ENCODE data around the gene GAPDHS.

GAPDHS gene

DNA sequence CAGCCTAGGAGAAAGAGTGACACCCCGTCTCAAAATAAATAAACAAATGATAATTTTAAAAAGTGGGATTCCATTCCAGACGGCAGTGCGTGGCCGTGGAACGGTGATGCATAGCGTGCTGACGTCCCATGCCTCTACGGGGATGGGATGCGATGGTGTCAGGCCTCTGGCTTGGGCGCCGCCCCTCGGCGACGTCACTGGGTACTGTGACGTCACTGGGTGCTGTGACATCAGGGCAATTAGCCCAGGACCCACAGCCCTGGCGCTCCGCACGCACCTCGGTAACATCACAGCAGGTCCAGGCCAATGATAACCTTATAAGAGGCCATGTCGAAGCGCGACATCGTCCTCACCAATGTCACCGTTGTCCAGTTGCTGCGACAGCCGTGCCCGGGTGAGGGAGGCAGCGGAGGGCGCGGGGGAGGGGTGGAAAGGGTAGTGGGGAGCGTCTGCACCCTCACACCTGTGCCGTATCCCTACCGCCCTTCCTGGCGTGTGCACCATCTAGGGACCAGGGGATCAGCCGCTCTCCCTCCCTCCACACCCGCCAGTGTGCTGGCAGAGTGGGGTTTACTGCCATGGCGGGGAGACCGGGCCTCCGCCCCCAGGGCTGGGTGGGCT, at the start of gene GAPDHS:
Gene GAPDHS, plus strand, starts transcription at position 256 of the 621 bp plus-strand sequence. Its CDS starts 72 bp downstream, at position 328.
- DNase-seq (ENCODE audit: low spot score), result no peak

DNA sequence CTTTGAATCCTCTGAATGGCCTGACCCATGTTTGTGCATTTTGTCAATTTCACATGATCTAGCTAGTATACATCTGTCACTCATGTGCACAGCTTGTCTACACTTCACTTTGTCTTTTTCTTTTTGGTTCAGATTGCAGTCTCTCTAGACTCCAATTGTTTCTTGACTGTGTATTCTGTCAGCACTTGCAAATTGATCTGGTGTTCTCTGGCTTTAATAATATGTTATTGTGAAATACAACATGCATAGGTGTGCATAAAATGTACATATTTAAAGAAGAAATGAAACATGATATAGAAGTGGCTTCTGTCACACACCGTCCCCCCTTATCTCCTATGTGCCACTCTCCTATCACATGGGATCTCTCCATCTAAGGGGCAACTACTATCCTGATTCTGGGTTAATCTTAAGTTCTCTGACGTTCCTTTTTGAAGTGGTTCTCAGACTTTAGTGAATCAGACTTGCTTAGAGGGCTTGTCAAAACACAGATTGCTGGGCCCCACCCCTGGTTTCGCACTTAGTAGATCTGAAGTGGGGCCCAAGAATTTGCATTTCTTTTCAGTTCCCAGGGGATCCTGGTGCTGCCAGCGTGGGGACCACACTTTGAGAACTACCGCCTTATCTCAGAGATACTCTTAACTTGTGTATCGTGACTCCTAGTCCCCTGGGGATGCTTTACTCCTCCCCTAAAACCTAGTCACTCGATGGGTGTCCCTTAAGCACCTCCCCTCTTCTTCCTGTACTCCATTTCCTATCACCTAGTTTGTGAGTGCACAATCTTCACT, 48.8 kb upstream of the GAPDHS start:
- DNase-seq (ENCODE audit: low spot score), result no peak

DNA sequence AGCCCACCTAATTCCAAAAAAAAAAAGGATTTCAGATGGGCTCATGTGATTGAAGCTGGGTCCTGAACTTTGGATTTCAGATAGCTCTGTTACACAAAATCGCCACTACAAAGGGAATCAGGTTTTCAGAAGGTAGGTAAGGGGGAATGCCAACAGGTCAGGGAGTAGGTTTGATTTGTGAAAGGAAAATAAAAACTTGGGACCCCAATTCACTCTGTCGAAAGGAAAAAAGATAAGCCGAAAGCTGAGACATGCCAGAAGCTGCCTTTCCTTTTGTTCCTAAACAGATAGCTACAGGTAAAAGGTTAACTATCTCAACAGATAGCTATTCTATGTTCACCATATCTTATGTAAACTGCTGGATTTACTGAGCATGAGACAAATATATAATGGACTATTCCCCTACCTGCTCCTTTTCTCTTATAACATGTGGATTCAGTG, 47.0 kb upstream of the GAPDHS start:
- no peak for DNase-seq (ENCODE audit: low spot score)

DNA sequence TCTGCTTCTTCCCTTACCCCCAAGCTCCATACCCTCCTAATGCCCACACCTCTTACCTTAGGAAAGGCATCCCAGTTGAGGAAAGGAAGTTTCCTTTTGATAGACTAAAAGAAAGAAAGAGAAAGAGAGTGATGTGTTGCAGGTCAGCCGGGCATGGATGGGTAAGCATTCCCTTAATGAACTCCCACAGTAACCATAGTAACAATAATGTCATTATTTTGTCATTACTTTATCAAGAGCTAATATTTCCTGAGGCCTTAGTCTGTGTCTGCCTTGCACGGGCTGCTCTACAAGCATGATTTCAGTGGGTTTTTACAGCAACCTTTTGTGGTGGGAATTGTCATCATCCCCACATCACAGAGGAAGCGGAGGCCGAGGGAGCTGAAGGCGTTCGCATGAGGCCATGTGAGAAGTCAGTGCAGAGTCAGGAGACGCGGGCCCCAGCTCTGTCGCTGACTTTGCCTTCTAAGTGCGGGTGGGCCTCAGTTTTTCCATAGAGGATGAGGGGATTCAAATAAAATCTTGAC, 45.5 kb upstream of the GAPDHS start:
- DNase-seq (ENCODE audit: low spot score), result no peak

DNA sequence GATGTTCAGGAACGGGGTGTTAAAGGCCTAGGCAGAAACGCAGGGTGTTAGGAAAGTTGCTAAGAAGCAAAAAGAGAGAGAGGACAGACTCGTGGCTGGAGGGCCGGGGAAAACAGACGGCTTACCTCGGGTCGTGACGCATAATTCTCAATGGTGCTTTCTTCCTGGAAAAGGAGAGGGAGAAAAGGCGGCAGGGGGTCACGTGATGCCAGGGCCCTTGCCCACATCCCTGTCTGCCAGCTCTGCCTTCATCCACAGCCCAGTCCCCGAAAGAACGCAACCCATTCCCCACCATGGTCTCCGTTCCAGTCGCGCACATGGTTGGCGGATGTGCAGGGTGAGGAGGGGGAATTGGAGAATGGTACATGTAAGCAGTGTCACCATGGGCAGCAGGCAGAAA, 44.6 kb upstream of the GAPDHS start:
- DNase-seq (ENCODE audit: low spot score), result no peak

DNA sequence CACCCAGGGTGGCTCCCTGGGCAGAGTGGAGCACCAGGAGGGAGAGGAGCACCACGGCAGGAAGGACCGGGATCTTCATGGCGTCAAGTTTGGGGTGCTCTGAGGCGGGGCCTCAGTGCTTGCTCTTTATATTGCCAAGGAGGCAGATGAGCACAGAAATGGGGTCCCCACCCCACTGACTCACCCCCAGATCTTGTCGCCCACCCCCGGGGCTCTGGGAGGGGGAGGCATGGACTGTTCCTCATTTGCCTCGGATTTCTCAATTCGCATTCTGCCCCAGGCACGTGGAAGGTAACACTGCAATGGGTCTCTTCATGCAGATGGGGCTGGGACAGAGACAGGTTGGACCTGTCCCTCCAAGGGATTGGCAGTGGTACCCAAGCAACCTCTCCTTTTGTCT, 42.9 kb upstream of the GAPDHS start, which contains the start of gene KRTDAP:
Gene KRTDAP, minus strand, starts transcription at position 101 of the 400 bp plus-strand sequence. Its CDS starts 22 bp downstream, at position 79.
- DNase-seq (ENCODE audit: low spot score), result no peak

DNA sequence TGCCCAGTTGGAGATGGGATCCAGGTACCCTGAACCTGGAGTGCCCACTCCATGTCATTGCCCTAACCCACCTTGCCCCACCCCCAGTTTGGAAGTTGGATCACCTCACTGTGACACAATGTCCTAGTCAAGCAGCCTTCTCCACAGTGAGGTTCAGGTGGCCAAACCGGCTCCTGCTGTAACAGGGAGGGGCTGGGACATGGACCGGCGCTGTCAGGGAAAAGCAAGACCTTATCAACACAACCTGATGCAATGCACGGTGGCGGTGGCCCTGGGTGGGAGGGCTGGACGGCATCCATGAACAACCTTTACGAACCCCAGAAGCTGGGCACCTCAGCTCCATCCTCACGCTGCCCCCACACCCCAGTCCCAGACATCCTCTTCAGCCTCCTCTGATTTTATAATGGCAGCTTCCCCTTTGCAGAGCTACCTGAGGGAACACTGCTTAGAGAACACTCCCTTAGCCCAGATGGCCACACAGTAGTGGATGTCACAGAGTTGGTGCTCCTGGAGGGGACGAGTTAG, 41.4 kb upstream of the GAPDHS start:
- no peak for DNase-seq (ENCODE audit: low spot score)

DNA sequence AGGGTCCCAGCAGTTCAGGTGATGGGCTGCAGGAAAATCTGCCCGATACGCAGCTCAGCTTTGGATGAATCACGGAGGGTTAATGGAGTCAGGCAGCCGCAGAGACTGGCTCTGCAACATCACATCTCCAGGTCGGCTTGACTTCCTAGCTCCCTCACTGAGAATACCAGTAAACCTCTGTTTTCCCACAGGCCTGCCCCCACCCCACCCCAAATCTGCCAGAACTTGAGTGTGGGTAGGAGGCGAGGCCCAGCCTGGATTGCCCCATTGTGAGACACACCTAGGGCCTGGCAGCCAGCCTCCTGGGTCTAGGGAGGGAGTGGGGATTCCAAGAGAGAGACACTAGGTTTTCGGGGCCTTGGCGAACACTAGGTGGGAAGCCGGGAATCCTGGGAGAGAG, 39.3 kb upstream of the GAPDHS start:
- DNase-seq (ENCODE audit: low spot score), result no peak

DNA sequence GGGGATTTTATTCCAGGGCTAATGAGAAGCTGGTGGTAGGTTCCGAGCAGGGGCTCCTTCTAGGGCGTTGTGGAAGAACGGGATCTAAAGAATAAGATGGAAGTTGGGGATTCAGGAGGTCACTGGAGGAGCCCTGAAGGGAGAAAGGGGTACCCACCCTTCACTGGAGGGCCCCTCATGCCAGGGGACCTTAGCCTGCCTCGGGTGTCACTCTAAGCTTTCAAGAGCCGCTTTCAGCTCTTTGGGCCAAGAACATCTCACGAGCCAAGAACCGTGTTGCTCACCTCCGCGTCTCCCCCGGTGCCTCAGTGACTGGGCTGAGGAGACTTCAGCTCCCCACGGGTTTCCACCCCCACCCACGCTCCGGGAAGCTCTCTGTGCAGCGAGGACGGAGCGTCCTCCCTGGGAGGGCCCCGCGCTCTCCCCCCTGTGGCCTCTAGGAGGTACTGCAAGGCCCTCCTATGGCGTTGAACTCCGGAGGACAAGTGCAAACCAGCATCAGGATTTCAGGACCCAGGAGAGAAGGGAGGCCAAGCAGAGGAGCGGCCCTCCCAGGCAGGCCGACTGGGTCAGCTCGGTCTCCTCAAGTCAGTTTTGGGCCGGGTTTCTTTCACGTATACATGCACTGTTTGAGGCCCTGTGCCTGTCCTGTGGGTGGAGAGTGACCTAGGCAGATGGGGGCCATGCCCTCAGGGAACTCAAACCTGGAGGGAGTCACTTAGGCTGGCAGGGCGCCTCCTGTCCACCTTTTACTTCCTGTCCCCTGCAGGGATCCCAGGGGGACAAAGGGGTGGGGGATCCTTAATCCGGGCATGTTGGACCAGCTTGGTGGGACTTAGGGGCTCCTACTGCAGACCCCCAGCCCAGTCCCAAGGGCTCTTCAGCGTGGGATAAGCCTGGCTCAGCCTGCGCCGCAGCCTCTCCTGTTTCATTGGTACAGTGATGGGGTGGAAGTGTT, 37.9 kb upstream of the GAPDHS start:
- DNase-seq (ENCODE audit: low spot score), result peak; percentile 31

DNA sequence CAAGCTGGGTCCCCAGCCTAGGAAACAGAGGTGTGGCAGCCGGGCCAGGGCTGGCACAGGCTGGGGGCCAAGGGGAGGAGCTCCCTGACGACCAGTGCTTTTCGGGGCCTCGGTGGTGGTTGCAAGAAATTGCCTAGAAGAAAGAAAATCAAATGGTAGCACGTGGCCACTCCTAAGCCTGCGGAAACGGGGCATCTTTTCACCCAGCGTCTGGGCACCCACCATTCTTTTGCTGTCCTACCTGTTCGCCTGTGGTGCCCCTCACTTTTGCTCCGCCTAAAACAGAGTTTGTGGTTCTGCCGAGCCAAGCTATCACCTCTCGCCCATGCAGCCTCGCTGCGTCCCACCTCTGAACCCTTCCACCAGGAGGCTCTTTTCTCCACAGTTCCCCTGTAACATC, 35.9 kb upstream of the GAPDHS start:
- no peak for DNase-seq (ENCODE audit: low spot score)

DNA sequence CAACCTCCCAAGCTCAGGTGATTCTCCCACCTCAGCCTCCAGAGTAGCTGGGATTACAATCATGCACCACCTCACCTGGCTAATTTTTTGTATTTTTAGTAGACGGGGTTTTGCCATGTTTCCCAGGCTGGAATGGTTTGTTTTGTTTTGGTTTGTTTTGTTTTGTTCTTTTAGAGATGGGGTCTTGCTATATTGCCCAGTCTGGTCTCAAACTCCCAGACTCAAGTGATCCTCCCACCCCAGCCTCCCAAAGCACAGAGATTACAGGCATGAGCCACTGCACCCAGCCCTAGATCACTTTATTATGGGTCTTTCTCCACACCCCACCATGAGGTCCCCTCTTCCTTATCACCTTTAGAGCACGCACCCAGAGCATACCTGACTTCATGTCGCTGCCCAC, 35.0 kb upstream of the GAPDHS start:
- DNase-seq (ENCODE audit: low spot score), result no peak

DNA sequence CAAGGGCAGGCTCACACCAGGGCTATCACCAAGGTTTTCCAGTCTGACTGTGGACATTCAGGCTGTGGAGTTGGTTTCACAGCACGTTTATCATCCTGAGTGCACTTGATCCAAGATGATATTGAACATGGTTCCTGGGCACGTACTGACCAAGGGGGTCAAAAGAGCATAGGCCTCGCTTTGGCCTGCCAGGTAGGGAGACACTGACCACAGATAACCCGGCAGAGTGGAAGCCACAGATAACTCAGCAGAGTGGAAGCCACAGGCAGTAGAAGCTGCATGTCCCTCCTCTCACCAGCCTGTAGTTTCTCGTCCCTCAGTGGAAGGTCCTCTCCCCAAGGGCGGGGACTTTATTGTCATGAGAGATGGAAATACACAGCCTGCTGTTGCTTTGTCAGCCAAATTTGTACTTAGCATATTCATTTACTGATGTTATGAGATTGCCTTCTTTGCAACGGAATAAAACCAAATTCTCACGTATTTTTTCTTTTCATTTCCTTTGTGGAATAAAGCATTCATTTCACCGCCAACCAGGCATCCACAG, 34.2 kb upstream of the GAPDHS start:
- DNase-seq (ENCODE audit: low spot score), result no peak

DNA sequence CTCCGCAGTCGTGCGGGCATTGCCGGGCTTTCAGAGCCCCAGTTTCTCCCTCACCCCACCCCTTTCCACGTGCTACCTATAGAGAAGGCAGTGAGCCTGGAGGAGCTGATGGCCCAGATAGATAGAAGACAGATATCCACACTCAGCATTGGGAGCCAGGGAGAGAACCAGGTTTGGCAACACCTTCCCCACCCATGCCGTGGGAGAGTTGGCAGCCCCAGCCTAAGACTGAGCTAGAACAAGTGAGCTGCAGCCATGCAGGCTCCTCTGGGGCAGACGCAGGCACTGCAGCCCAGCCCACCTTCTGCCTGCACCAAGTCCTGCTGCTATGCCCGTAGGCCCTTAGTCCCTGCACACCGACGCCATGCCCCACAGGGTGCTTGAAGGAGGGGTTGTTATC, 32.6 kb upstream of the GAPDHS start:
- no peak for DNase-seq (ENCODE audit: low spot score)

DNA sequence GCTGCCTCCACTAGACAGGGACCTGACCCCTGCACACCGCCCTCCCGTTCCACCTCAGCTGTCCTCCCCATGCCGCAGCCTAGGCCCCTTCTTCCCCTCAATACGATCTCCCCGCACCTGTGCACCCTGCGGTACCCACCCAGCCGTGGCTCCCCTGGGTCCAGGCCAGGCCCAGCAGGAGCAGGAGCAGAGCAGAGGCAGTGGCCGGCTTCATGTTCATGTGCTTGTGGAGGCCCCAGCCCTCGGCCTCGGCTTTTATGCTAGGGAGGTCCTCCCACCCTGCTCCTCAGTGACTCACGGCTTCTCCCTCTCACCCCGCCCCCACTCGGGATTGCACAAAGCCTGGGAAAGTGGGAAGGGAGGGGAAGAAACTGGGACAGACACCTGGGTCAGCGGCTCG, 31.6 kb upstream of the GAPDHS start:
- no peak for DNase-seq (ENCODE audit: low spot score)

DNA sequence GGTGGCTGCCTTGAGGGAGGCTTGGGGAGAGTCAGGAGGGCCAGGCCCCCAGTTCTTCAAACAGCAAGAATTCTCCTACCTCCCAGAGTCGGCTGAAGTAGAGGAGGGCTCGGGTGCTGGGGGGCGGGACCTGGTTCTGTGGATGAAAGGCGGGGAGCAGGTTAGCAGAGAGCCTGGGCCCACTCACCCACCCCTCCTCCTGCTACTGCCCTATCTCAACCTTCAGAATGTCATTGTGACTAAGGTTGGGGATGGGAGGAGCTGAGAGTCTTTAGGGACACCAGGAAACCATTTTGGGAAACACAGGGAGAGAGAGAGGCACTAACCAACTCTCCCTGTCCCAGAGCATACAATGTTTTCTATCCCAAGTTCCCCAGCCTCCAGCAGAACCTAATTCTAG, 30.5 kb upstream of the GAPDHS start:
- DNase-seq (ENCODE audit: low spot score), result no peak

DNA sequence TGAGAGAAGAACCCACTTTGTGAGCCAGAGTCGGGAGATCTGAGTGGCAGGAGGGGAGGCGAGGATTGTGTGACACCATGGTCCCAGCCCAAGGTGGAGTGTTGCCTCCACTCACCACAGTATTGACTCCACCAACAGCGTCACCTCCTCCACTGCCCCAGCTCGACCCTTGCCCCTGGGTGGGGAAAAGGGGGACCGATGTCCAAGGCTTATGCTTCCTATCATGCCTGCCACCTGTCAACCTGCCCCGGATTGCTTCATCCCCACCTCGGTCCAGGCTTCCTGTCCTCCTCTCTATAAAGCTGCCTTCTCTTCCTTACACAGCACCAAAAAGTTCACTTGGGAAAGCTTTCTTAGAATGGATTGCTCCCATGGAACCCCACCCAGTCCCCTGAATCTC, 27.2 kb upstream of the GAPDHS start:
- no peak for DNase-seq (ENCODE audit: low spot score)

DNA sequence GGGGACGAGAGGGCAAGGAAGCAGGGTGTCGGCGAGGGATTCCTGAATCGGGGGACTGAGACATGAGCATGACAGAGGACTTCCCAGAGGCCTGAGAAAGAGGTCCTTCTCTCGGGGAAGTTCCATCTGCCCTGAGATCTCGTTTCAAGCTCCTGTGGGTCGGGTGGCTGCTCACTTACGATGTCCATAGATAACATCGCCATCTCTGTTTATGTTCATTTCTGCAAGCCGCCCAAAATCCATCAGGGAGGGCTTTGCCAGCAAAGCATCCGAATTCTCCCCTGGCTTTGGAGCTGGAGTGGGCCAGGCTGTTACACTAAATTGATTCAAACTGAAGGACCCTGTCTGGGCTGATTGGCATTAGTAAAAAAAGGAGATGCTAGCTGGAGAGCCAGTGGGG, 25.7 kb upstream of the GAPDHS start:
- DNase-seq (ENCODE audit: low spot score), result no peak

DNA sequence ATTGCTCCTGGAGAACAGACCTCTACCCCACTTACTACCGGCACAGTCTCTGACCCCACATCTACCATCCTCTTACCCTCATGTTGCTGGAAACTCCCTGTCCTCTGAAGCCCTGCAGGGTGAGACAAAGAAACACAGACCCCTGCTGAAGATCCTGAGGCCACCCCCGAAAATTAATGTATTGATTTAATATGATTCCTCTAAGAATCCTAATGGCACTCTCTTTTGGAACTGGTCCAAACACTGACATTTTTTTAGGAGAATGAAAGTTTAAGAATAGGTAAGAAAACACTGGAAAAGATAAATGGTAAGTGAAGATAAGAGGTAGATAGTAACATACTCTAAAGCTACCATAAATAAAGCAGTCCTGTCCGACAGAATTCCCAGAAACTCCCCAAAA, 25.1 kb upstream of the GAPDHS start:
- DNase-seq (ENCODE audit: low spot score), result no peak

DNA sequence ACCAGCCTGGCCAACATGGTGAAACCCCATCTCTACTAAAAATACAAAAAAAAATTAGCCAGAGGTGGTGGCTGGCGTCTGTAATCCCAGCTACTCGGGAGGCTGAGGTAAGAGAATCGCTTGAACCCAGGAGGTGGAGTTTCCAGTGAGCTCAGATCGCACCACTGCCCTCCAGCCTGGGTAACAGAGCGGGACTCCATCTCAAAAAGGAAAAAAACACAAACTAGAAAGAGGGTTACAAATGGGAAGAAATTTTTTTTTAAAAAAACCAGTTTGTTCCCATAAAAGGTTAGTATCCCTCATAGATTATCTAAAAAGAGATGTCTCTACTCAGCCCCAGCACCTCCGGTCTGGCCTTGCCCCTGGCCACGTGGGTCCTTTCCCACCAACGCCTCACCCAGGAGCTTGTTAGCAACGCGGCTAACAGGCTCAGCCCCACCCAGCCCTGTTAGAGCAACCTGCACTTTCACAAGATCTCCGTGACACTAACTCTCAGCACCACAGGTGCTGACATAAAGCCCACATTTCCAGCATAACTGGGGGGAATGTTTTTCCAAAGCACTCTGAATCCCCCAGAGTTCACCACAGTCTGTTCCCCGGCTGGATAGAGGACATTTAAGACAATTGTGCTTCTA, 24.1 kb upstream of the GAPDHS start:
- DNase-seq (ENCODE audit: low spot score), result peak; percentile 16

DNA sequence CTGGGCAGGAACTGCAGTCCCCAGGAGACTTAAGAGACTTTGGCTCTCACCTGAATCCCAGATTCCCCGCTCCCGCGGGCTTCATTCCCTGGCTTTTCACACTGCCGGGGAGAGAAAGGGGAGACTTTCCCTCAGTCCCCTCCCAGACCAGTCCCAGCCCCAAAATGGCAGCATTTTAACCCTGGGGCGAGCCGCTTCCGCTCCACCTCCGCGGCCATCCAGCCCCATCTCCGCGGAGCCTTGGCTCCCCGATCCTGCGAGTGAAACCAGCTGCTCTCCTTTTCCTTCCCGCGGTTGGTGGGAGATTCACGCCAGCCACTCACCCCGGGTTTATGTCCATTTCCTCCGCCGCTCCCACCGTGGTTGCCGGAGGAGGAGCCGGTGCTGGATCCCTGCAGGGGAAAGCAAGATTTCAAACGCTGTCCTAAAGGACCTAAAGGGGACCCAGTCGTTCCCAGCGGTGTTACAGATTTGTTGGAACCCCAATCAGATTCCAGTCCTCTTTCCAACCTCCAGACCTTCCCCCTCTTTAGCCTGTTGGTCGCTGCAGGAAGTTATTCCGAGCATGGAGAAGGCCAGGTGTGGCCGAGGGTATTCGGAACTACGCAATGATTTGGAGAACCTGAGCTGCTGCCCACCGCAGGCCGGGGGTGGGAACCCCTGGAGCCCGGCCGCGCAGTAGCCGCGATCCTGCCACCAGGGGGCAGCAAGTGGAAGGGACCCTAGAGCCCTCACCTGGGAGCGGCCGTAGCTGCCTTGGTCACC, 23.2 kb upstream of the GAPDHS start:
- peak; percentile 66 for DNase-seq (ENCODE audit: low spot score)

DNA sequence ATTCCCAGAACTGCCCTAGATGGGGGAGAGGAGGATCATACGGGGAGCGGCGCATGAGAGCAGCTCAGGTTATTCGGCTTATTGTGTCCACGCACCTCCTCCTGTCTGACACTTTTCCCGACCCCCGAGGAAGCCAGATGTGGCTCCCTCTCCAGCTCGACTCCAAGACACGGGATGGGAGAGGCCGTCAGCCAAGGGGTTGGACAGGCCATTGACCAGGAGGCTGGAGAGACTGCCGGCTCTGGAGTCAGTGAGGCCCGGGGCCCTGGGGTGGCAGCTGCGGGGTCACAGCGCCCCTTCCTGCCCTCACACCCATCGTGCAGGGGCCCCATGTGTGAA, 22.7 kb upstream of the GAPDHS start:
- no peak for DNase-seq (ENCODE audit: low spot score)
